Large intestine (tissue), 3 donors: ENCODE measurements around the gene R3HDM2. TPM values are rescaled to one million over a fixed set of nuclear protein-coding genes. Genes with fewer than 3 reads are reported as not detected.

Experiments used
- DNase-seq, 2 donors: peaks; one replicate each; pipeline versions ENCODE4 v3.0.0 to v3.0.0-alpha.2; 2013
- H3K27ac ChIP-seq: one replicate; pipeline ENCODE4 v1.5.1; 2013; ENCODE audit warnings: low read length
- H3K27me3 ChIP-seq: 2 replicates; pipeline ENCODE4 v1.6.1; 2013; ENCODE audit warnings: low read length; ENCODE audit not compliant: control insufficient read depth, insufficient read depth
- H3K36me3 ChIP-seq: 2 replicates; pipeline ENCODE4 v1.6.1; 2013; ENCODE audit warnings: low read length; ENCODE audit not compliant: control insufficient read depth, insufficient read depth
- H3K4me1 ChIP-seq: one replicate; pipeline ENCODE4 v1.6.1; 2013; ENCODE audit warnings: low read length; ENCODE audit not compliant: control insufficient read depth, insufficient read depth
- H3K4me3 ChIP-seq: one replicate; pipeline ENCODE4 v1.5.1; 2013; ENCODE audit warnings: low read length
- H3K9me3 ChIP-seq: one replicate; pipeline ENCODE4 v1.6.1; 2013; ENCODE audit warnings: mild to moderate bottlenecking, low read depth, low read length, moderate library complexity; ENCODE audit not compliant: control insufficient read depth
- WGBS: methylation state at CpG from one replicate; pipeline ENCODE4 v1.1.5; 2013; ENCODE audit warnings: low lambda C conversion rate; ENCODE audit not compliant: insufficient coverage; 5-methylcytosine and 5-hydroxymethylcytosine counted together
- polyA plus RNA-seq: library from polyadenylated mRNA; unstranded; fragments of 120-200 nt; gene quantifications from one replicate; pipeline ENCODE4 v1.2.1, GENCODE V29; 2013

R3HDM2 gene
- polyA plus RNA-seq, 1 donor = 64.2 TPM

DNA sequence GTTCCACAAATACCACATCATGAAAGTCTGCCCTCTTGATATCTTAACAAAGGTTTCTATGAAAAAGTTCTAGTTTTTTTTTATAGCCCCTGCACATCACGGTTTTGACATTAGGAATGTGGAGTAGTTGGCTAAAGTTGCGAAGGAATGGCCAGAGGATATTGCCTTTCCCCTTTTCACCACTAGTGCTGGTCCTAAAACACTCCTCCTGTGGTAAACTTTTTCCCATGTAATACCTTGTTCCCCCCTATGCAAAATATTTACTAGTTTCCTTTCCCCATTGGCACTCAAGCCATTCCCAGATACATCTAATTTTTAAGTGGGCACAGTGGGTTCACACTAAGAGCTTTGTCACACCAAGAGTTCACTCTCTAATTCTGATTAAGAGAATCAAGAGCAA is 33.4 kb downstream of the R3HDM2 start:
- Histone ChIP-seq H3K27me3 (no peaks in the 10 kb centered on the region), H3K4me3 (no peak overlapping the region), H3K36me3 (peaks cover 19% of the 10 kb centered on the region), H3K27ac (no peak overlapping the region), H3K9me3 (no peaks in the 10 kb centered on the region), H3K4me1 (no peaks in the 10 kb centered on the region)
- no peak for DNase-seq
- WGBS = no CpG with 5 or more reads among the region's 2 CpGs

DNA sequence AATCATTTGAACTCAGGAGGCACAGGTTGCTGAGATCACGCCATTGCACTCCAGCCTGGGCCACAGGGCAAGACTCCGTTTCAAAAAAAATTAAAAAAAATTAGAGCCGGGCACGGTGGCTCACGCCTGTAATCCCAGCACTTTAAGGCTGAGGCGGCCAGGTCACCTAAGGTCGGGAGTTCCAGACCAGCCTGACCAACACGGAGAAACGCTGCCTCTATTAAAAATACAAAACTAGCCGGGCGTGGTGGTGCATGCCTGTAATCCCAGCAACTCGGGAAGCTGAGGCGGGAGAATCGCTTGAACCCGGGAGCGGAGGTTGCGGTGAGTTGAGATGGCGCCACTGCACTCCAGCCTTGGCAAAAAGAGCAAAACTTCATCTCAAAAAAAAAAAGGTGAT is 35.7 kb downstream of the R3HDM2 start:
- Histone ChIP-seq H3K27me3 (no peaks in the 10 kb centered on the region), H3K4me3 (no peak overlapping the region), H3K9me3 (no peaks in the 10 kb centered on the region), H3K27ac (no peak overlapping the region), H3K4me1 (peaks cover 4% of the 10 kb centered on the region), H3K36me3 (peaks cover 18% of the 10 kb centered on the region)
- no peak for DNase-seq
- WGBS = no CpG with 5 or more reads among the region's 18 CpGs

DNA sequence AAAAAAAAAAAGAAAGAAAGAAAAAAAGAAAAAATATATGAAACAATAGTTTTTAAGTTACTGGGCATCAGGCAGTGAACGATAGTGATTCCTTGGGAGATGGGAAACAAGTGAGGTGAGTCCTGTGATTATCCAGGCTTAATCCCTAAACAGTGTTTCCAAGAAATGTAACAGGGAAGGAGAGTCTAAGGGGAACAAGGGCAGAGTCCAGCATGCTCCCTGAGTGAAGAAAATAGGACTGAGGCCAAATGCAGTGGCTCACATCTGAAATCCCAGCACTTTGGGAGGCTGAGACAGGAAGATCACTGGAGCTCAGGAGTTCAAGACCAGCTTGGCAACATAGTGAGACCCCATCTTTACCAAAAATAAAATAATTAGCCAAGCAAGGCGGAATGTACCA is 40.7 kb downstream of the R3HDM2 start:
- H3K9me3 ChIP-seq = peaks cover 3% of the 10 kb centered on the region
- DNase-seq = peak; percentile 52 to 79
- H3K36me3 ChIP-seq = peaks cover 14% of the 10 kb centered on the region
- no peak overlapping the region for H3K4me3 ChIP-seq
- 31% methylated on average over 1 of the region's 2 CpGs for WGBS
- H3K27ac ChIP-seq = peak overlapping the region; percentile 72
- peaks cover 9% of the 10 kb centered on the region for H3K4me1 ChIP-seq
- no peaks in the 10 kb centered on the region for H3K27me3 ChIP-seq

DNA sequence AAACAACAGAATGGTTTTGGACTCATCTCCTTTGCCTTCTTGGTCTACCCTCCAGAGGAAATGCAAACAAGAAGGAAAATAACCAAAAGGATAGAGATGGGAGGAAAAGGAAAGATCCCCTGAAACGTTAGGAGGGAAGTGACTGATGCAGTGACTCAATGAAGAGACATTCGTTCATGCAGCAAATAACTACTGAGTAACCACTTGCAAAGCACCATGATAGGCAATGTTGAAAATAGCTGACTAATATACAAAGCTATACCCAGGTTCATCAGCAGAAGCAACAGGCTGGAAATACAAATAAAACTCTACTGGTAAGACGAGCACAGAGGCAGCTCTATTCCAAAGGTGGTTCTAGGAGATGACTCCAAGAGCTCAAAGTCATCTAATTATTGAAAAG is 41.8 kb downstream of the R3HDM2 start:
- Histone ChIP-seq H3K4me3 (no peak overlapping the region), H3K27ac (peak overlapping the region; percentile 48), H3K36me3 (peaks cover 8% of the 10 kb centered on the region), H3K9me3 (peaks cover 3% of the 10 kb centered on the region), H3K4me1 (peaks cover 9% of the 10 kb centered on the region), H3K27me3 (no peaks in the 10 kb centered on the region)
- peak; percentile 24 to 43 for DNase-seq
- 0% methylated on average over 1 of the region's 3 CpGs for WGBS

DNA sequence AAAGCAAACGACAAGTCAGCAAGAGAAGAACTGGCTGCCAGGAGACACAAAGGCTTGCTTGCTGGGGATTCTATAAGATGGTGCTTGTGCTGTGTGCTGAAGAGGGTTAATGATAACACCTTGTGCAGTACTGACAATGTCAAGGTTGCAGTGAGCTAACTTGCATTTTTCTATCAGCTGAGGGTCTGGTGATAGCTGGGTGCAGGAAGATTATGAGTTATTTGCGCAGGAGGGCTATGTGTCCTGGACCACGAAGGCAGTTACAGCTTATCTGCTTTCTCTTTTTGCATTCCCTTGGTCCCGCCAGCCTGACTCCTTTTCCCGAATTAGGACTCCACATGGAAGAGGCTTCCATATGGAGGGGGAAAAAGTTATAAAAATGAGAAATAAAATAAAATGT is 42.4 kb downstream of the R3HDM2 start:
- Histone ChIP-seq H3K27ac (peak overlapping the region; percentile 48), H3K36me3 (peaks cover 4% of the 10 kb centered on the region), H3K4me3 (no peak overlapping the region), H3K4me1 (peaks cover 9% of the 10 kb centered on the region), H3K9me3 (peaks cover 3% of the 10 kb centered on the region), H3K27me3 (no peaks in the 10 kb centered on the region)
- peak; percentile 9 to 28 for DNase-seq
- WGBS = 46% methylated on average over 2 of the region's 5 CpGs

DNA sequence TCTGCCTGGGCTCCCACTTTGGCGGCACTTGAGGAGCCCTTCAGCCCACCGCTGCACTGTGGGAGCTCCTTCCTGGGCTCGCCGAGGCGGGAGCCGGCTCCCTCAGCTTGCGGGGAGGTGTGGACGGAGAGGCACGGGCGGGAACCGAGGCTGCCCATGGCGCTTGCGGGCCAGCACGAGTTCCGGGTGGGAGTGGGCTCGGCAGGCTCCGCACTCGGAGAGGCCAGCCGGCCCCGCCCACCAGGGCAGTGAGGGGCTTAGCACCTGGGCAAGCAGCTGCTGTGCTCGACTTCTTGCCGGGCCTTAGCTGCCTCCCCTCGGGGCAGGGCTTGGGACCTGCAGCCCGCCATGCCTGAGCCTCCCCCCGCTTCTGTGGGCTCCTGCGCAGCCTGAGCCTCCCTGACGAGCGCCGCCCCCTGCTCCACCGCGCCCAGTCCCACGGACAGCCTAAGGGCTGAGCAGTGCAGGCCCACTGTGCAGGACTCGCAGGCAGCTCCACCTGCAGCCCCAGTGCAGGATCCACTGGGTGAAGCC is 44.6 kb downstream of the R3HDM2 start:
- Histone ChIP-seq H3K4me3 (no peak overlapping the region), H3K4me1 (peaks cover 9% of the 10 kb centered on the region), H3K36me3 (no peaks in the 10 kb centered on the region), H3K27ac (no peak overlapping the region), H3K9me3 (peaks cover 3% of the 10 kb centered on the region), H3K27me3 (no peaks in the 10 kb centered on the region)
- no peak for DNase-seq
- no CpG with 5 or more reads among the region's 33 CpGs for WGBS

DNA sequence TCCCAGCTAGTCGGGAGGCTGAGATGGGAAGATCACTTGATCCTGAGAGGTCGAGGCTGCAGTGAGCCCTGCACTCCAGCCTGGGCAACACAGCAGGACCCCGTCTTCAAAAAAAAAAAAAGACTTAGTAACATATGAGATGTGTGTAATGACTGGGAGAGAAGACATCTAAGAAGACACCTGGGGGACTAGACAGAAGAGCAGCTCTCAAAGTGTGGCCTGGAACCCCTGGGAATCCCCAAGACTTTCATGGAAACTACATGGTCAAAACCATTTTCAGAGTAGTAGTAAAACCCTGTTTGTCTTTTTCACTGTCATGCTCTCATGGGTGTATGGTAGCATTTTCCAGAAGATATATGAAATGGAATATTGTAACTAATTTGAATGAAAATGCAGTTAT is 45.3 kb downstream of the R3HDM2 start:
- H3K27ac ChIP-seq = no peak overlapping the region
- H3K36me3 ChIP-seq = peaks cover 2% of the 10 kb centered on the region
- no peak overlapping the region for H3K4me3 ChIP-seq
- DNase-seq = no peak
- H3K27me3 ChIP-seq = no peaks in the 10 kb centered on the region
- H3K4me1 ChIP-seq = peaks cover 9% of the 10 kb centered on the region
- H3K9me3 ChIP-seq = peaks cover 3% of the 10 kb centered on the region
- no CpG with 5 or more reads among the region's 3 CpGs for WGBS

DNA sequence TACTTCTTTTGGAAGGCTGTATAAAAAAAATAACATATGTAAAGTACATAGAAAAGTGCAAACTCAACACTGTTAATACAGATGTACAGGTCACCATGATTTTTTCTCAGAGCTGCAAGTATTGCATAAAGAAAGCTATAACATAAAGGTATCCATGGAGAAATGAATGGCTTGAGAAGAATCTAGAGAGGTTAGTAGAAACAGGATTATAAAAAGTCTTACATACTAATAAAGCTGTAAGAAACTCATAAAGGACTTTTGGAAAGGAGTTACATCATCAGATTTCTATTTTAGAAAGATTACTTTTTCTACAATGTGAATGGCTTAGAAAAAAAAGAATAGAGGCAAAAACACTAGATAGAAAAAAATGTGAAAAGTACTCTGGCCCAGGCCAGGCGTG is 46.4 kb downstream of the R3HDM2 start:
- peaks cover 5% of the 10 kb centered on the region for H3K4me1 ChIP-seq

DNA sequence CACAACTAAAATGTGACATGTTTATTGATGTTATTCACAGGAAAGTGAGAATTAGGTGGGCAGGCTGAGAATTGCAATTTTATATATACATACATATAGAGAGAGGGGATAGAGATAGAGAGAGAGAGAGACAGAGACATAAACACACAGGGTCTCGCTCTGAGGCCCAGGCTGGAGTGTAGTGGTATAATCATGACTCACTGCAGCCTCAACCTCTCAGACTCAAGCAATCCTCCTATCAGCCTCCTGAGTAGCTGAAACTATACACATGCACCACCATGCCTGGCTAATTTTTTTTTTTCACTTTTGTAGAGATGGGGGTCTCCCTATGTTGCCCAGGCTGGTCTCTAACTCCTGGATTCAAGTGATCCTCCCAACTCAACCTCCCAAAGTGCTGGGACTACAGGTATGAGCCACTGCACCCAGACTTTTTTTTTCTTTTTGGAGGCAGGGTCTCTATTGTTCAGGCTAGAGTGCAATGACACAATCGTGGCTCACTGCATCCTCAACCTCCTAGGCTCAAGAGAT is 49.1 kb downstream of the R3HDM2 start:
- H3K36me3 ChIP-seq = peaks cover 2% of the 10 kb centered on the region
- DNase-seq = no peak
- H3K27me3 ChIP-seq = no peaks in the 10 kb centered on the region
- no peak overlapping the region for H3K4me3 ChIP-seq
- no CpG with 5 or more reads among the region's 2 CpGs for WGBS
- no peak overlapping the region for H3K27ac ChIP-seq
- H3K9me3 ChIP-seq = peaks cover 3% of the 10 kb centered on the region
- no peaks in the 10 kb centered on the region for H3K4me1 ChIP-seq

More for the DNA sequence above, 46.4 kb downstream of the R3HDM2 start:
- peaks cover 2% of the 10 kb centered on the region for H3K36me3 ChIP-seq
- H3K27me3 ChIP-seq = no peaks in the 10 kb centered on the region
- no CpG with 5 or more reads among the region's 1 CpG for WGBS
- no peak overlapping the region for H3K27ac ChIP-seq
- DNase-seq = no peak
- H3K4me3 ChIP-seq = no peak overlapping the region
- peaks cover 3% of the 10 kb centered on the region for H3K9me3 ChIP-seq

DNA sequence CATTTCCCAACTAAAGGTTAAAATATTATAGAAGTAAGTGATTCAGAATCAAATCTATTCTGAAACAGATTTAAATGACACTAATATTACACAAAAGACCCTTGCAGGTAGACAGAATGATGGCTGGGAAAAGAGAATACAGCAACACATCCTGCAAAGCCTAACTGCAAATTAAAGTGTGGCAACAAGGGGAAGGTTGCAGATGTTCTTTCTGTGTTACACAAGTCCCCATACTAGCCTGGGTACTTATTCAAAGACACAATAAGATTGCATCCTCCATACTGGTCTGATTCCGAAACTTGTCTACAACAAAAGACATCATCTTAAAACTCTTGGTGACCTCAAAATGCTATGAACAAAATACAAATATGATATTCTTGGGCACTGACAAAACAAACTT is 50.5 kb downstream of the R3HDM2 start:
- no peaks in the 10 kb centered on the region for H3K27me3 ChIP-seq
- no peaks in the 10 kb centered on the region for H3K9me3 ChIP-seq
- WGBS = no CpG with 5 or more reads among the region's 1 CpG
- H3K36me3 ChIP-seq = peaks cover 2% of the 10 kb centered on the region
- no peak overlapping the region for H3K4me3 ChIP-seq
- H3K4me1 ChIP-seq = no peaks in the 10 kb centered on the region
- DNase-seq = no peak
- H3K27ac ChIP-seq = no peak overlapping the region
